GM12873 (cell line): Measurements from ENCODE around the gene SYS1.

Experiments used
- CTCF ChIP-seq: IDR thresholded peaks from 2 replicates; pipeline ENCODE4 v1.5.1; 2012; ENCODE audit warnings: low read depth, mild to moderate bottlenecking, moderate library complexity, low read length, control low read depth; ENCODE audit not compliant: insufficient read depth; ENCODE audit errors: missing control alignments

SYS1 gene

GRCh38 chr20:45340951-45341350 is 22.0 kb upstream of the SYS1 start:
- TF ChIP-seq CTCF = no peak

- TF ChIP-seq CTCF = no peak
Measured at GRCh38 chr20:45341579-45341938, 21.4 kb upstream of the SYS1 start.

DNA sequence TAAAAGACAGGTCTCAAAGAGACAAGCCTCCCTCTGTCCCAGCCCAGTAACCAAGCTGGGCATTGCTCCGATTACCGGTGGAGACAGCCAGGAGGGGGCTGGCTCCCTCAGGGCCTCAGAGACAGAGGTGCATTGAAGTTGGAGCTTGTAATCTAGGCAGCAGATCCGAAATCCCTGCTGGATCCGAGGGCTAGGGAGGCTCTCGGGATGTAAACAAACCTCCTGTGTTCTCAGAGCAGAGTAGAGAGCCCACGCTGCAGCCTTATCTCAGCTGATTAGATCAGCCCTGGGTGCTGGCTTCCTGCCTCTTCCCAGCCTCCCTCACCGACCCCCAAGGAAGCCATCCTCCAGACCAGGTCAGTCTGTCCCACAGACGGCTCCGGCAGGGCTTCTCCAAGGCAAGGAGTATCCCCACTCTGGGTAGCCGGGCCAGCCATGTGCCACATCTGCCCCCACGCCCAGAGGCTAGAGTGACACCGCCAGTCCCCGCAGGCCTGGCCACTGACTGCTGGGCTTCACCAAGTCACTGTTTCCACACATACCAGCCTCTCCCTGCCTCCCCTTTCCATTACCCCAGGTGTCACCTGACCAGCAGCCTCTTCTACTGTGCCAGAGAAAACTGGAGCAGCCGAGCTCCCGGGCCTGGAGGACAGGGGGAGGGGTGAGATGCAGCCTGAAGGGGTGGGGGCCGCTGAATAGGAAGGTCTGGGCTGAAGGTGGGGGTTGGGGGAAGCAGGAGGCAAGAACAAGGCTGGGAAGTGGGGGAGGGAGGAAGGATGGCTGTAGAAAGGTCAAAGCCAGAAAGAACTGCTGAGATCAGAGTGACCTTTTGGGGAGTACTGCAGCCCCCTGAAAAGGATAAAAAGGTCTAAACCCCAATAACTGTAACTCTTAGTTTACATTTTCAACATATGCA is 20.8 kb upstream of the SYS1 start:
- no peak for TF ChIP-seq CTCF

DNA sequence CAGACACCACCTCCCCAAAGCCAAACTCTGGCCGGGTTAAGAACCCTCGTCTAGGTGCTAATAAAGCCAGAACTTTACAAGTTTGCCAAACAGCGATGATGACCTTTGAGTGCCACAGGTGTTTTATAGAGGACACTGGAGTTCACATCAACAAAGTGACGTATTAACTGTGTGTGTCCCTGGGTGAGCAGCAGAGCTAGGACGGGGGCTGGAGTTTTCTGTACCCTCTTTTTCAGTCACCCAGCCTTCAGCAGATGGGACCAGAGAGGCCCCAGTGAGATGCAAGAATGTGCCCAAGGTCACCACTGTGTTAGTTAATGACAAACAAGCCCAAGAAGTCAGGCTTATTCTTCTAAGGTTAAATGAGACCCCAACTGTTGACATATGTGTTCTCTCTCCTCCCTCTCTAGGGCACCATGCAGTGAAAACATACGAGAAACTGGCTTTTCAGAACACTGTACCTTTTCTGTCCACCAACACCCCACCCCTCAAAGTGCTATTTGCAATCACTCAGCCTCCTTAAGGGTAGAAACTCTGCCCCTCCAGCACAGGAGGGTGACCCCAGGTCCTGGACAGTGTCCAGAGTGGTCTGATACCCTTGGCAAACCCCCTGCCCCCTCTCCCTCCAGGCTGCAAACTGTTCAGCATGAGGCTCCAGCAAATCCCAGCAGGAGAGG is 20.0 kb upstream of the SYS1 start:
- TF ChIP-seq CTCF = no peak

GRCh38 chr20:45343532-45344167 is 19.3 kb upstream of the SYS1 start:
- TF ChIP-seq CTCF = no peak

GRCh38 chr20:45344168-45344860 is 18.6 kb upstream of the SYS1 start:
- TF ChIP-seq CTCF = no peak
